GM12874 (cell line): ENCODE results near the gene TMEM41B.

Experiments used
- CTCF ChIP-seq: IDR thresholded peaks from 2 replicates; pipeline ENCODE4 v1.5.1; 2011; ENCODE audit warnings: low read depth, mild to moderate bottlenecking, control low read depth, low read length, moderate library complexity; ENCODE audit not compliant: insufficient read depth

TMEM41B gene

GRCh38 chr11:9266132-9266736, 48.2 kb downstream of the TMEM41B start:
- TF ChIP-seq CTCF, result no peak

GRCh38 chr11:9265211-9266131, 48.9 kb downstream of the TMEM41B start, which contains the start of gene DENND5A:
Gene DENND5A, minus strand, starts transcription at chr11:9265350. Its CDS starts 281 bp downstream, at chr11:9265069.
- TF ChIP-seq CTCF, result no peak

DNA sequence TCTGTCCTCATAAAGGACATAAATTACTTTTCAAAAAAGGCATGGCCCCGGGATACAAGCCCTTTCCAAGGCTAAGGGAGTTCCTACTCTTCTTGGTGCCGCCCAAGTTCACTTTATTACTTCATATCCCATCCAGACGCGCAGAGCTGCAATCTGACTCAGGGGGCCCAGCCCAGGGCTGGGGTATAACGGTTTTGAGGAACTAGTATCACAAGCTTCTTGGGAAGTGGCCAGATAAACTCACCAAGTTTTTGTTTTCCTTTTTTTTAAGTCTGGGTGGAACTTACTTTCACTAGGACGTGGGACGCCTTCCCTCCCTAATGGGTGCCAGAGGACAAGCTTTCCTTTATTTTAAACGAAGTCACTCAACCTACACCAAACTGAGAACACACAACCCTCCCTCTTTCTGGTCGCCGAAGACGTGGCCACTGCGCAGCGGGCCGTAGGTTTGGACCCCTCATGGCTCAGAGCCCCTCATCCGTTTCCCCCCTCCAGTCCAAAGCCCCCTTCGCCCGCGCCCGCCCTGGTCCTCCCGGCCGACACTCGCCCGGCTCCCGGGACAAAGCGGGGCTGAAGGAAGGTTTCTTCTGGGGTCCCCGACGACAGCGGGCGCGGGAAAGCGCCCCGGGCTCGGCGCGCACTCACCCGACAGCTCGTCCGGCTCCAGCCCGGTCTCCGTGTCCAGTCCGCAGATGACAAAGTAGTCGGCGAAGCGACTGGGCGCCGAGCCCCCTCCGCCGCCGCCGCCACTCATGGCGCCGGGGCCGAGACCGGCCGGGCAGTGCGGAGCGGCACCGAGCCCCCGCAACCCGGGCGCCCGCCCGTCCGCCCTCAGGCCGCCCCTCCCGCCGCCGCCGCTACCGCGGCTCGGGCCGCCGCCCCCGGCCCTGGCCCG, 49.8 kb downstream of the TMEM41B start:
- TF ChIP-seq CTCF, result no peak

GRCh38 chr11:9263840-9264315, 50.5 kb downstream of the TMEM41B start:
- no peak for TF ChIP-seq CTCF

- peak; percentile 29; the same call in 1 of the 2 replicates for TF ChIP-seq CTCF
These were observed 54.2 kb downstream of the TMEM41B start for GRCh38 chr11:9259981-9260837.

DNA sequence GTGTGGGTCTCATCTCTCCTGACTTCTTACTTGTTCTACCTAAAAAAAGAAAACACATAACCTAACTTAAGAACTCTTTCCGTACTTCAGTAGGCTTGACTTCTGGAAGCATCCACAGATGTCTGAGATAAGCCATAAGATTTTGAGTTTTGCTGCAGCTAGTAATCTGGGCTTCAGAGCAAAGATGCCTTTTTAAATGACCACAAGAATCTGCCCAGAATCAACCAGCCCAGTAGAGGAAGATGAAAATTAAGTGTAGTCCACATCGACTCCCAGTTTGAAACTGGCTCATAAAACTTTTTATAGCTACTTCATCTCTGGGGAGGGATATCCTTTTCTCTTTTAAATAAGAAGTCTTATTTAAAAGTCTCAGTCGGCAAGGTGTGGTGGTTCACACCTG, 60.0 kb downstream of the TMEM41B start:
- TF ChIP-seq CTCF, result no peak
